NCI-H748 (cell line): ENCODE data around the gene DDI2.
"Not testable (repeated sequence)": the region's sequence is repeated elsewhere in the genome, so short reads cannot be mapped to it uniquely, and the experiment has no call there.

Source experiments
- DNase-seq: peaks from one replicate; lab custom pipeline; 2025; ENCODE audit not compliant: unreplicated experiment; lab: John Stamatoyannopoulos, UW

Gene DDI2

DNA sequence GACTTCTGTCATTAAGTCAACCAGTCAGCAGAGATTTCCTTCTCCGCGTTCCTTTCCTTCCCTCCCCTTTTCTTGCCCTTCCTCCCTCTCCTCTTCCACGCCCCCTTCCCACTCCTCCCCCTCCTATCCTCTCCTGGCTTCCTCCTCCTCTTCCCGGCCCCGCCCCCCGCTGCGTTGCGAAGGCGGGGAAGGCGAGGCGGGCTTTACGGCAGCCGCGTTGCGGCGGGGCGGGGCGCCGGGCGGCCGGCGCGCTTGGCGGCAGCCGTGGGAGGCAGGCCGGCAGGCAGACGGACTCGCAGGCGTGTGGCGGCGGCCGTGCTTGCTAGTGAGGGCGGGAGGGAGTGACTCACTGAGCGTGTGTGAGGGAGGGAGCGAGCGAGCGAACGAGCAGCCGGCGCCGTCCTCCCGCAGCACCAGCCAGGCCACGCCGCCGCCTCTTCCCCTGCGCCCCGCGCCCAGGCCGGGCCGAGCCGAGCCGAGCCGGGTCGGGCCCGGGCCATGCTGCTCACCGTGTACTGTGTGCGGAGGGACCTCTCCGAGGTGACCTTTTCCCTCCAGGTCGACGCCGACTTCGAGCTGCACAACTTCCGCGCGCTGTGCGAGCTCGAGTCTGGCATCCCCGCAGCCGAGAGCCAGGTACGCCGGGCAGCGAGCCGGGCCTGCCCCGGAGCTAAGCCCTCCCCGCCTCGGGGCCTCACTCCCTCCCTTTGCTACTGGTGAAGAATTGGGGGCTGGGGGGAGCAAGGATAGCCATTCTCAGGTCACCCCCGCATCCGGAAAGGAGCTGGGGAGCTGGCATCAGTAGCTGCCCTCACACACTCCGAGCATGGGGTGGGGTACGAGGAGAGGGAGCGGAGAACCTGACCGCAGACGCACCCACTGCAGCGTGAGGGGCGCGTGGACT, at the start of gene DDI2:
TSS of gene DDI2 (plus strand) at position 286 of the 904 bp plus-strand sequence. CDS start at position 499, 213 bp downstream.
- DNase-seq: peak; percentile 94

DNA sequence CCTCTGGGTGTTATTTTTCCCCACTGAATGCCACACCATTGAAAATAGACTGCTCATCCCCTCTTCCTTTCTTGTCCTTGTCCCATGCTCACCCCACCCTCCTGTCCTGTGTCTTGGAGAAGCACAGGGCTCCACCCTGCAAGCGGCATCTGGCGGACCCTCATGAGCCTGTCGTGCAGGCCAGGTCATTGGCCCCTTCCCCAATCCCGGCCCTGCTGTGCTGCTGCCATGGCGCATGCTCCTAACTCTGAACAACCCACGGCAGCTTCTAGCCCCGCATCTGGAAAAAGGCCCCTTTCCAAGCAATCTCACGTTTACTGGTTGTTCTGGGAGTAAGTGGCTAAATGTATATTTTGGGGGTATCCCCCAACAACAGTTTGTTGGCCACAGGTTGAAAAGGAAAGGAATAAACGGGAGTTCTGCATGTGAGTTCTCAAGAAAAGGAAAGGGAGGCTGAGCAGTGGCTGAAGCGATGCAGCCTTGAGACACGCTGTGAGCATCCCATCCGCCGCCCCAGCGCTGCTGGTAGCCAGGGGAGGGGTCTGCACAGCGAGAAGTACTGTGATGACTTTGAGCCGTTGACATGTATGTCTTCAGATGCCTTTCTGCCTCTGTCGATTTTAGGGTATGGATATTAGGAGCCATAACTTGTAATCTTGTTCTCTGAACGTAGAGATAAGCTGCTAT, 48.7 kb upstream of the DDI2 start:
- no peak for DNase-seq

DNA sequence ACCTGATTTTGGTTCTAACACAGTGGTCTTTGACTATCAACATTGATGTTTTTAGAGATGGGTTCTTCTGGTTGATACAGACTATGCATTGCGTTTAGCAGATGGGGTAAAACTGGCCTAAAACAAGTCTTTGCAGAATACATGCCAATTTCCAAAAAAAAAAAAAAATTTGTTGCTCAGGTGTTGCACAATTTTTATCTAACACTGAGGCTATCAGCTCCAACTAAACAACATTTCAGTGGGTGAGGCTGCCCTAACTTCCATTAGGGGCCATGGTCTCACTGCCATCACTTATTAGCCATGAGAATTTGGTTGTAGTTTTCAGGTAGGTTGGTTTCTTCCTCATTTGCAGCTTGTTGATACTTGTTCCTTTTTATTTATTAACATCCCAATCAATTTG, 46.4 kb upstream of the DDI2 start:
- DNase-seq: no peak

DNA sequence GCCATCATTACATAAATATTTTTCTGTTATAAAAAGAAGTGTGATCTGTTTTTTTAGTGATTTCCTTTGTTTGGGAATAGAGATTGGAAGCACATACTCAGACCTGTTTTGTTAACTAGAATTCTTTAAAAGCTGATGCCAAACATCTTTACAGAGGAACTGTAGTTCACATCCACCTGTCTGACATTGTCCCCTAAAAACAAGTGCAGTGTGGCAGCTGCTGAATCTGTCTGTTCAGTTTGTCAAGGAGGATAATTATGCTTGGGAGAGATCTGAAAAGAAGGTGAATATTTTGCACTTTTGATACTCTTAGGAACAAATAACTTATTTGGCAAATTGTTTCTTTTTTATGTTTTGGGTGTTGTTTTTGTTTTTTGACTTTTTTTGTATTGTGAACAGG, 46.0 kb upstream of the DDI2 start:
- no peak for DNase-seq

DNA sequence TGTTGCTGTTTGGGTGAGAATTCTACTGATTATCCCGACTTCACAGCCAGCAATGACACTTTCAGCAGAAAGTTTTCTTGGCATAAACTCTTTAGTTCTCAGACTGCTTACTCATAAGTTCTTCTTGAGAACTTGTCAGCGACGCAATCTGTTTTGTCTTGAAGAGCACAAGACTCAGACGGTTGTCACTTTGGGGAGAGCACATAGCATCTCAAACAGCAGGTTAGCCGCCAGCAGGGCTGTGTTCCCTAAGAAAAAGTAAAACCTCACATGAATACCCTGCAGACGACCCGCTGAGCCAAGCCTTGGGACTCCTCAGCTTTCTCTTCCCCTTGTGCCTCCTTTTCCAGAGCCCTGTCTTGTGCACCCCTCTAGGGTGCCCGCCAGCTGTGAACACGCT, 43.8 kb upstream of the DDI2 start:
- no peak for DNase-seq

DNA sequence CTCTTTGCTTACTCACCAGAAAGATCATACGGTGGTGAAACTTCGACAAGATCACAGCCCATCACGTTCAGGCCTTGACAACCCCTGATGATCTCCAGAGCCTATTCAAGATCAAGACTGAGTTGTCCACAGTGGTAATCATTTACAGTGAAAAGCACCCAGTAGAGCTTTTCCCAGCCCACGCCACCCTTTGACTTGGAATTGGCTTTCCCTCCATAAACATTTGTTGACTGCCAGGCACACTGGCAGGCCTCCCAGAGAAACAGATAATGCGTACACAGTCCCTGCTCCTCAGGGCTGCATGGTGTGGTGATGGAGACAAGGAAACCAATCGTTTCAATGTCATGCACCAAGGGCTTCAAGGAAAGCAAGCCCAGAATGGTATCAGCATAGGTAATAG, 42.5 kb upstream of the DDI2 start:
- no peak for DNase-seq

DNA sequence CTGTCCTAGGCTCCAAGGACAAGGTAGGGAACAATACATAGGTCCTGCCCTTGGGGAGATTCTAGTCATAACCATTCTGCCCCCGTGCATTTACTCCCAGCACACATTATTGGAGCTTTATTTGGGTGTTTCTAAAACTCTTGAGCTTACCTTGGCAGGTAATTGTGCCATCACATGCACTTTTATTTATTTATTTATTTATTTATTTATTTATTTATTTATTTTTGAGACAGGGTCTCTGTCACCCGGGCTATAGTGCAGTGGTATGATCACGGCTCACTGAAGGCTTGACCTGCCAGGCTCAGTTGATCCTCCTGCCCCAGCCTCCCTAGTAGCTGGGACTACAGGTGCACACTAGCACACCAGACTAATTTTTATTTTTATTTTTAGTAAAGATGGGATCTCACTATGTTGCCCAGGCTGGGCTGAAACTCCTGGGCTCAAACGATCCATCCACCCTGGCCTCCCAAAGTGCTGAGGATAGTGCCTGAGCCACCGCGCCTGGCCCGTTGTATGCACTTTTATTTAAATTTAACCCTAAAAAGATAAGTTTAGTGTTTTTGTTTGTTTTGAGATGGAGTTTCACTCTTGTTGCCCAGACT, 41.6 kb upstream of the DDI2 start:
- DNase-seq: no peak

DNA sequence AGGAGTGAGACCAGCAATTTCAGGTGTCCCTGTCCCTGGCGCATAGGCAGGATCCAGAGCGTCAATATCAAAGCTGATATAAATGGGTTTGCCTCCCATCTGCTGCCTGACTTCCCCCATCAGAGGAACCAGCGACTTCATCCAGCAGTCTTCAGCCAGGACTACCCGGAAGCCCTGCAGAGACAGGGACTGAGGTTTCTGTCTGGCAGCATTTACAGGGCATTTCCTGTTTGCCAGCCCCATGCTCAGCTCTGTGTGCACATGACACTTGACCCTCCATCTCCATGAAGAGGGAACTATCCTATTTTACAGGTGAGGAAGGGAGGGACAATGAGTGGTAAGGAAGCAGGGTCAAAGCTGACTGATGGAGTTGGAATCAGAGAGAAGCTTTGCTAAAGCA, 39.6 kb upstream of the DDI2 start:
- DNase-seq: no peak

DNA sequence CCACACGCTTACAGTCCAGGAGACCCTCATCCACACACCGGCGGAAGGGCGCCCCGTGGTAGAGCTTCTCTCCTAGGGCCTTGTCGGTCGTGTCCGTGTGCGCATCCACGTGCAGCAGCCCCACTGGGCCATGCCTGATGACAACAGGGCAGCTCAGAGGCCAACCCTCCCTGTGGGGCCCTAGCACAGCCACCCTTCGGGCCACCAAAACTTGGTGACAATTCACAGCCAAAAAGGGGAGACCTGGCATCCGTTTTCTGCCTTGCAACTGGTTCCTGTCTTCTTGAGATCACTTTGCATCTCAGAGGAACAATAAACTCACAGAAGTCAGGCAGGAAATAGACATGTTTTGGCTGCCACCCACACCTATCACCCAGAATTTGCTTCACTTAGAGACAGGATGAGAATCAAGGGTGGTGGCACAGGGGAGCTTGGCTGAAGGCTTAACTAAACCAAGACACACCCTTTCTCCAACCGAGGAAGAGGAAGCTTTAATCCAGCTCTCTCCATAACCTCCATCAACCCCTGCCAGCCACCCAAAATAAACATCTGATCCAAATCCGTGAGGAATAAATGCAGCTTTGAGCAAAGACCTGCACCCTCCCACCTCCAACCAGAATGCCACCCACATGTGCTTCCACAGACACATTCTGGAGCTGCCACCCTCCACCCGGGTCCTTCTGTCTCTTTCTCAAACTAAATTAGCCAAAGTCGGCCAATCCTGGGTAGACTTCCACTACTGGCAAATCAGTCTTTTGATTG, 38.2 kb upstream of the DDI2 start:
- no peak for DNase-seq

DNA sequence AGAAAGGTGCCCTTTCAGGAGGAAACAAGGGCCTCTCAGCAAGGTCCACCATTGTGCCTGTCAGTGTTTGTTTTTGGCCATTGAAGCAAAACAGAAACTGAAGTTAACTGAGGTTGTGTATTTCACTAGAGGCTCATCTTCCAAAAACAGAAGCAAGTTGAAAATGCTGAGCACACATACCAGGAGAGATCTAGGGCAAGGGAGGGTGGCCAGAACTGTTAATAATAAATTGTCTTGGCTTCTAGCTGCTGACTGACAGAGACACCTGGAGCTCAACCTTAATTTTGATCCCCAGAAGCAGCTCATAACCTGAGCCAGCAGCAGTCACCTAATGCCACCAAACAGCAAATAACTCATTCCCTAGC, 37.6 kb upstream of the DDI2 start:
- DNase-seq: no peak

DNA sequence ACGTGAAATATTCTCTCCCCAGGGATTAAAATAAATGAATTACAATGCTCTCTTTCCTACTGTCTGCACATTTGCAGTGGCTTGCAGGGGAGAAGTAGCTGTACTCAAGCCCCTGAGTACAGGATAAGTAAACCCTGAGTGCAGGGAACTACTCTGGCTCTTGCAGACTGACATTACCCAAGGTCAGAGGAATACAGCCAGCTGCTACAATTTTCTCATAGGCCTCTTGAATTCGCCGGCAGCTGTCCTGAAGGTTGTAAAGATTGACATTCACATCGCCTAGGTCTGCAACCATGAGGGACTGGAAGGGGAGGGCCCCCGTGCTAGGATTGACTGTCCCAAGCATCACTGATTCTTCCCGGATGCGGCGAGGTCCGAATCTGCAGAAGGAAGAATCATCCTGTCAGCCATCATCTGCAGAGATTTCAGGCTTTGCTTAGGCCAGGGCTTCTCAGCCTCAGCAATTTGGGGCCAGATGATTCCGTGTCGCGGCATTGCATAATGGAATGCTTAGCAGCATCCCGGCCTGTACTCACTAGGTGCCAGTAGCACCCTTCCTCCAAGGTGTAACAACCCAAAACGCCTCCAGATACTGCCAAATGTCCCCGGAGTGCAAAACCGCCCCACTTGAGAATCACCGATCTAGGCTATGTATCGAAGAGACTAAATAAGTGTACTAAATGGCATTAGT, 34.1 kb upstream of the DDI2 start:
- DNase-seq: no peak

DNA sequence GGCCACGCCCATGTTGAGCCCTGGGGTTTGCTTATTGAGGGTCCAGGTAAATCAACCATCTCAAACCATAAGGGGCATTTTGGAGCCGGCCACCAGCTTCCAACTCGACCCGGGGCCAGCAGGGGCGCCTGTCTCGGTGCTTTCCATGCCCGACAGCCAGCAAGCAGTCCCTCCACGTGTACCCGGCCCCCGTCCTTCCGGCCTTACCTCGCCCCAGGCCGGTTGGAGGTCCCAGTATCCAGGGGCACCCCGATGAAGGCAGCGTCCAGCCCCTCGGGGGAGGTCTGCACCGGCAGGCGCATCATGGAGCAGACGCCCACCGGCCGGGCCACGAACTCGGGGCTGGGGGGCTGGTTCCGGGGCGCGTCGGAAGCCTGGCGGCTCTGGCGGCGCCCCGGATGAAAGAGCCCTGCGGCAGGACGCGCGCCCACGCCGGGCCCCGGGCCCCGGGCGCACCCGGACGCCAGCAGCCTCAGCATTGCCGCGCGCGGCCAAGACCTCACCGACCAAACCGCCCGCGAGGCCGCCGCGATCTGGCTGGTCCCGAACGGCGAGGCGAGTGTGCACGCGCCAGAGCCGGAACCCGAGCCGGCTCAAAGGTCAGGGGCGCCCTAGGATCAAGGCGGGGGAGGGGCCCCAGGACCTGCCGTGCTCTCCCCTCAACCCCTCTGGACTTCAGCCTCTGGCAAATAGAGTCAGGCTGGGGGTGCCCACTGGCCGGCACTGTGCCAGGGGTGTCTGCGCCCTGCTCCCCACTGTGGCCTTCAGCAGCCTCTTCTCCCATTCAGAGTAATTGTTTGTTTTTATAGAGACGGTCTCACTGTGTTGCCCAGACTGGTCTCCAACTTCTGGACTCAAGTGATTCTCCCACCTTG, 32.5 kb upstream of the DDI2 start, which contains the start of gene AGMAT:
TSS of gene AGMAT (minus strand) at position 563 of the 875 bp plus-strand sequence. CDS start at position 479, 84 bp downstream.
- DNase-seq: peak; percentile 17

DNA sequence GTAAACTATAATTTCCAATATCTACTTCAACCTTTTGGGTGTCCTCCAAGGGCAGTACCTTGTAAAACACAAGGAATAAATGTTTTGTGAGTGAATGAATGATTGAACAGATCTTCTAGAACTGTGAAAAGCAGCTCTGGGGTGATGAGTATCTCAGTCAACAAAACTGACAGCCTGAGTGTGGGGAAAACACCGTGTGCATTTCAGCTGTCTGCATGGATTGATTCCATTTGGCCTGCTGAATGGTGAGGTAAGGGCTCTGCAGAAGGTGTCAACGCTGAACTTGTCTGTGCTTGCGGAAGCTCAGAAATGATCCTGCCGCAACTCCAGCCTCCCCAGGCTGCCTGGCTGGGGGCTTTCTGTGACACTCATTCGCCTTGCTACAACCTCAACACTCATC, 25.0 kb upstream of the DDI2 start:
- no peak for DNase-seq

DNA sequence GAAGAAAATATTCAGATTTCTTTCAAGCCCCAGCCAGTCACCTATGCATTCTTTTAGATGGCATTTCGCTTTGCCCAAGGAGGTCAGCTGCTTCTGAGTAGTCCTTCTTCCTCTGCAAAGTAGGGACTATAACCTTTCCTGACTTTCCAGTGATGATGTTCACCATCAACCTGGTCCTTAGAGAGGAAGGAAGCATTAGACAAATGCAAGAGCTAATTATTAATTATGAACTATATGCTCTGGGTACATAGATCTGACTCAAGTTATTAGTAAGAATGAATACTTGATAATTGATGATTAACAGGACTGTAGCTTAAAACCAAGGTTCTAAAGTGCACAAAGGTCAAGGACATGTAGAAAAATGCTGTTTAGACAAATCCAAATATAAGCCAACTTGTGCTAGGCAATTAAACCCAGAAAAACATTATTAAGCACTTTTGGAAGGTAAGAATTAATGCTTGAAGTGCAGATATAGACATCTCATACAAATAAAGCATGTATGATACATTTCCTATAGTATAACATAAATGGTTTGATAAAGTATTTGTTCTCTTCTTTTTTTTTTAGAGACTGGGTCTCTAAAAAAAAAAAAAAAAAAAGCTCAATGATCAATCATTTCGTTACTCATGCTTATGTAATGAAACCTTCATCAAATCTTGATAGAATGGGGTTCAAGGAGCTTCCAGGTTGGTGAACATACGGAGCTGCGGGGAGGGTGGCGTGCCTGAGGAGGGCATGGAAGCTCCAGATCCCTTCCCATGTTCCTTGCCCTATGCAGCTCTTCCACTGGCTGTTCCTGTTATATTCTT, 21.2 kb upstream of the DDI2 start:
- no peak for DNase-seq

DNA sequence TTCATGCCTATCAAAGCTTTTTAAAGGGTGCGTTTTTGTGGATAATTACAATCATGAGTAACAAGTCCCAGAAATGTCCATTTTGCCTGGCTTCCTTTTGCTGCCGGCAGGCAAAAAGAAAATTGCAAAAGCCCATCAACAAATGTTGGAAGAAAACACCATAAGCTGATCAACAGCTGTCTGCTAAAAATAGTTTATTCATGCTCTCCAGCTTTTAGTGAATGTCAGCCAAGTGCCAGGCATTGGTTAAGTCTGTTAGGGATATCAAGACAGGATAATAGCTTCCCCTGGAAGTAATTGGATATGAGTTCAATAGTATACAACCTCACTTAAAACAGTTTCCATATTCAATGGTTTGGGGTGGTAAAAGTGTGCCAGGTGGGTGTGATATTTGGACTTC, 18.8 kb upstream of the DDI2 start:
- no peak for DNase-seq

DNA sequence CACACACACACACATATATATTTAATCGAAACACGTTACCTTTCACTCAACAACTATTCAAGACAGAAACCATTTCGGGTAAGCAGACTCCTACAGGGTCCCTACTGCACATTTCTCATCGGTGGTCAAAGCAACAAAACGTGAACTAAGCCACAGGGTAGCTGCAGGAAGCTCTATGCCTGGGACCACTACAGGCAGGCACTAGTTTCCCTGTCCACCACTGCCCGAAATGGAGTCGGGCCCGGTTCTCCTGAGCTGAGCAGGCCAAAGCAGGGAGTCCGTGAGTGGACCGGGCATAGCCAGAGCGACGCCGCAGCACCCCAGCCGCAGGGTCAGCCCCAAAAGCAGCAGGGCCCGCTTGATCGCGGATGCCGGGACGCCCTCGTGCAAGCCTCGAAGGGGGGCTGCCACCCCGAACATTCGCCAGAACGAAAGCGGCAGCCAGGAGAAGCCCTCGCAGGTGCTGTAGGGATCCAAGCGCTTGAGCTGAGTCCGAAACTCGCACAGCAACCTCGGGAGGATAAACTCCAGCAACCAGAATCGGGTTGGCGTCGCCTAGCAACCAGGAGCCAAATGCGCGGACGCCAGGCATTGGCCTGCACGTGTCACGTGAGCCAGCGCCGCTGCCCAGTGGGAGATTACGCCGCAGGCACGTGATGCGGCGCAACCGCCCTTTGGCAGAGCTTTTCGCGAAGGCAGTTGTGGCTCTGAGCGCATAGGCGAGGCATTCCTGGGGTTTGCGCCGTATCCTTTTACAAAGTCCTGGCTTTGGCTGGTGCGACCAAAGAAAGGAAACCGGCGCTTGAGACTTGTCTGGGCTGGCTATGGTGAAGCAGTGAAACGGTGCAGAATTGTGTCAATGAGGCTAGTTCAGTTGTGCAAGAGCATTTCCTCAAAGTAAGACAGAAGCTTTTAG, 13.9 kb upstream of the DDI2 start:
- peak; percentile 97 for DNase-seq

DNA sequence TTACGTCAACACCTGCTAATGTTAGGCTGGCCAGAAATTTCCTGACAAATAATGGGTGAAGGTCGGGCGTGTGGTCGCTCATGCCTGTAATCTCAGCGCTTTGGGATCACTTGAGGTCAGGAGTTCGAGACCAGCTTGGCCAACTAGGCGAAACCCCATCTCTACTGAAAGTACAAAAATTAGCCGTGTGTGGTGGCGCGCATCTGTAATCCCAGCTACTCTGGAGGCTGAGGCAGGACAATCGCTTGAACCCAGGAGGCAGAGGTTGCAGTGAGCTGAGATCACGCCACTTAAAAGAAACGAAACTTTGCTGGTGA, 13.3 kb upstream of the DDI2 start:
- not testable (repeated sequence) for DNase-seq

DNA sequence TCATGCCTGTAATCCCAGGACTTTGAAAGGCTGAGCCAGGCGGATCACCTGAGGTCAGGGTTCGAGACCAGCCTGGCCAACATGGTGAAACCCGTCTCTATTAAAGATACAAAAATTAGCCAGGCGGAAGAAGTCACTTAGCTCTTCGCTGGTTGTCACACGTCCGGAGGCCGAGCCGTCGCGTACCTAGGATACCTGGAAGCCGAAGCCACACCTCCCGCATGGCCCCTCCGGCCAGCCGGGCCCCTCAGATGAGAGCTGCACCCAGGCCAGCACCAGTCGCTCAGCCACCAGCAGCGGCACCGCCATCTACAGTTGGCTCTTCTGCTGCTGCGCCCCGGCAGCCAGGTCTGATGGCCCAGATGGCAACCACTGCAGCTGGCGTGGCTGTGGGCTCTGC, 12.9 kb upstream of the DDI2 start:
- DNase-seq: not testable (repeated sequence)
